Measurements from ENCODE around the gene CTDSPL.

The CTDSPL gene

DNA sequence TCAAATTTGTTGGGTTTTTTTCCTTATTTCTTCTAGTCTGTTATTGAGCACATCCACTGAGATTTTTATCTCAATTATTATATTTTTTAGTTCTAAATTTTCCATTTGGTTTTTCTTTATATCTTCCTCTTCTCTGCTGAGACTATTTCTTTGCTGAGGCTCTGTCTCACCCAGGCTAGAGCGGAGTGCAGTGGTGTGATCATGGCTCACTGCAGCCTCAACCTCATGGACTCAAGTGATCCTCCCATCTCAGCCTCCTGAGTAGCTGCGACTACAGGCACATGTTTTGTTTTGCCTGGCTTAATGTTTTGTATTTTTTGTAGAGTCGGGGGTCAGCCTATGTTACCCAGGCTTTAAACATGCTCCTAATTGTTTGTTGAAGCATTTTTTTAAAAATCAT lies 10.2 kb downstream of the CTDSPL start:
- no peak for DNase-seq
- H3K4me2 ChIP-seq (ENCODE audit: low read length, poor library complexity, severe bottlenecking) = no peak overlapping the region
- H3K9ac ChIP-seq (ENCODE audit: low read length) = no peak overlapping the region
- H3K14ac ChIP-seq (ENCODE audit: low read length in 2 of 2) = no peak overlapping the region
- H3K79me1 ChIP-seq (replicated peaks; ENCODE audit: low read length, poor library complexity, severe bottlenecking) = peaks cover 15% of the 10 kb centered on the region
- no peak overlapping the region for H4K8ac ChIP-seq (ENCODE audit: low read length)
- no peak overlapping the region for H3K4ac ChIP-seq (ENCODE audit: low read depth in 1 of 2, low read length in 2 of 2)
- H3K36me3 ChIP-seq (ENCODE audit: control insufficient read depth in 1 of 2, insufficient read depth in 2 of 2, low read depth in 1 of 2, low read length in 2 of 2) = no peaks in the 10 kb centered on the region
- WGBS = 100% methylated on average over 3 of the region's 3 CpGs
- no peaks in the 10 kb centered on the region for H3K4me1 ChIP-seq (ENCODE audit: control insufficient read depth, insufficient read depth, low read depth, low read length)
- H3K23ac ChIP-seq (ENCODE audit: low read length in 2 of 2) = no peak overlapping the region
- no peak overlapping the region for H2BK5ac ChIP-seq (ENCODE audit: low read depth, low read length, poor library complexity, severe bottlenecking)
- no peak overlapping the region for H2AFZ ChIP-seq (ENCODE audit: low read depth, low read length)
- H3K27me3 ChIP-seq (ENCODE audit: control insufficient read depth in 1 of 2, insufficient read depth in 1 of 2, low read length in 2 of 2) = no peaks in the 10 kb centered on the region
- H2AK5ac ChIP-seq (ENCODE audit: low read length, severe bottlenecking) = no peak overlapping the region
- H3K9me3 ChIP-seq (ENCODE audit: control insufficient read depth, low read length) = no peaks in the 10 kb centered on the region
- H3K27ac ChIP-seq (ENCODE audit: low read length, poor library complexity, severe bottlenecking) = no peak overlapping the region
- H2BK12ac ChIP-seq (ENCODE audit: low read length in 2 of 2) = no peak overlapping the region
- H2BK15ac ChIP-seq (ENCODE audit: low read depth, poor library complexity, severe bottlenecking) = no peak overlapping the region
- no peak overlapping the region for H2BK120ac ChIP-seq (ENCODE audit: low read depth, low read length)
- no peak overlapping the region for H3K18ac ChIP-seq (ENCODE audit: low read depth in 1 of 2, low read length in 2 of 2)
- no peak overlapping the region for H3K4me3 ChIP-seq (ENCODE audit: insufficient read depth in 1 of 2, low read depth in 1 of 2, low read length in 2 of 2)
- no peak overlapping the region for H4K91ac ChIP-seq (ENCODE audit: low read length)

DNA sequence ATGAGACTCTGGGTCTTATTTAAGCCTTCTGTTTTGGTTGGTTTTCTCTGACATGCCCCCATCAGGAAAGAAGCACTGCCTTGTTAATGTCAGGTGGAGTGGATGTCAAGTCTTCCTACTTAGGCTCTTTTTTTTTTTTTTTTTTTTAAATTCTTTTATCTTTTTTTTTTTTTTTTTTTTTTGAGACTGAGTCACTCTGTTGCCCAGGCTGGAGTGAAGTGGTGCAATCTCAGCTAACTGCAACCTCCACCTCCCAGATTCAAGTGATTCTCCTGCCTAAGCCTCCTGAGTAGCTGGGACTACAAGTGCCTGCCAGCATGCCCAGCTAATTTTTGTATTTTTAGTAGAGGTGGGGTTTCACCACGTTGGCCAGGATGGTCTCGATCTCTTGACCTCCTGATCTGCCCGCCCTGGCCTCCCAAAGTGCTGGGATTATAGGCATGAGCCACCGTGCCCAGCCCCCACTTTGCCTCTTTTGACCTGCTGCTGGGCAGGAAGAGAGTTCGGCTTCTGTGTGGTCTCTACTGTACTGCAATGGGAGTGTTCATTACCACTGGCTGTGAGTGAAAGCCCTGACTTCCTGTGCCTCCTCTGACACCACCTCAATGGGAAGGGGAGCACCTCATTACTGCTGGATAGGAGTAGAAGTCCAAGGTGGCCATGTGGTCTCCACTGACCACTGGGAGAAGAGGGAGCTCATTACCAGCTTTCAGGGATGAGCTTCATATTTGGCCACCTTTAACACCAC lies 10.9 kb downstream of the CTDSPL start:
- peak; percentile 55 for DNase-seq
- Histone ChIP-seq H3K14ac (ENCODE audit: low read length in 2 of 2) (no peak overlapping the region), H2AFZ (ENCODE audit: low read depth, low read length) (no peak overlapping the region), H3K23ac (ENCODE audit: low read length in 2 of 2) (no peak overlapping the region), H2BK120ac (ENCODE audit: low read depth, low read length) (no peak overlapping the region), H3K4me1 (ENCODE audit: control insufficient read depth, insufficient read depth, low read depth, low read length) (no peaks in the 10 kb centered on the region), H4K91ac (ENCODE audit: low read length) (no peak overlapping the region), H3K27ac (ENCODE audit: low read length, poor library complexity, severe bottlenecking) (no peak overlapping the region), H4K8ac (ENCODE audit: low read length) (no peak overlapping the region), H3K4ac (ENCODE audit: low read depth in 1 of 2, low read length in 2 of 2) (no peak overlapping the region), H3K4me3 (ENCODE audit: insufficient read depth in 1 of 2, low read depth in 1 of 2, low read length in 2 of 2) (no peak overlapping the region), H3K9ac (ENCODE audit: low read length) (no peak overlapping the region), H2BK5ac (ENCODE audit: low read depth, low read length, poor library complexity, severe bottlenecking) (no peak overlapping the region), H3K18ac (ENCODE audit: low read depth in 1 of 2, low read length in 2 of 2) (peak overlapping the region in 1 of 2 experiments; percentile 30), H2AK5ac (ENCODE audit: low read length, severe bottlenecking) (no peak overlapping the region), H3K9me3 (ENCODE audit: control insufficient read depth, low read length) (no peaks in the 10 kb centered on the region), H3K79me1 (replicated peaks; ENCODE audit: low read length, poor library complexity, severe bottlenecking) (peaks cover 16% of the 10 kb centered on the region), H3K27me3 (ENCODE audit: control insufficient read depth in 1 of 2, insufficient read depth in 1 of 2, low read length in 2 of 2) (no peaks in the 10 kb centered on the region), H3K4me2 (ENCODE audit: low read length, poor library complexity, severe bottlenecking) (no peak overlapping the region), H2BK15ac (ENCODE audit: low read depth, poor library complexity, severe bottlenecking) (no peak overlapping the region), H3K36me3 (ENCODE audit: control insufficient read depth in 1 of 2, insufficient read depth in 2 of 2, low read depth in 1 of 2, low read length in 2 of 2) (no peaks in the 10 kb centered on the region), H2BK12ac (ENCODE audit: low read length in 2 of 2) (no peak overlapping the region)
- WGBS = 84% methylated on average over 5 of the region's 5 CpGs

DNA sequence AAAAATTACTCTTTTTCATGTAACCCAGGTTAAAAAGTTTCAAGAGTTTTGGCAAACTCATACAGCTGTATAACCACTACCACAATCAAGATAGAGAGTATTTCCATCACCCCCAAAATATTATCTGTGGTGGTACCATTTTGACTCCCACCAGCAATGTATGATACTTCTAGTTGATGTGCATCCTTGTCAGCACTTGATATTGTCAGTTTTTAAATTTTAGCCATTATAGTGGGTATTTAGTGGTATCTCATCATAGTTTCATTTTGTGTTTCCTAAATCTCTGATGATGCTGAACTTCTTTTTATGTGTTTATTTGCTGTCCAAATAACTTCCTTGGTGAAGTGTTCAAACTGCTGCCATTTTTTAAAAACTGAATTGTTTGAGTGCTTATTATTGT lies 14.6 kb downstream of the CTDSPL start:
- Histone ChIP-seq H4K8ac (ENCODE audit: low read length) (no peak overlapping the region), H3K27me3 (ENCODE audit: control insufficient read depth in 1 of 2, insufficient read depth in 1 of 2, low read length in 2 of 2) (no peaks in the 10 kb centered on the region), H2BK120ac (ENCODE audit: low read depth, low read length) (no peak overlapping the region), H3K14ac (ENCODE audit: low read length in 2 of 2) (no peak overlapping the region), H2BK12ac (ENCODE audit: low read length in 2 of 2) (no peak overlapping the region), H3K4me3 (ENCODE audit: insufficient read depth in 1 of 2, low read depth in 1 of 2, low read length in 2 of 2) (no peak overlapping the region), H3K36me3 (ENCODE audit: control insufficient read depth in 1 of 2, insufficient read depth in 2 of 2, low read depth in 1 of 2, low read length in 2 of 2) (no peaks in the 10 kb centered on the region), H3K79me1 (replicated peaks; ENCODE audit: low read length, poor library complexity, severe bottlenecking) (peaks cover 28% of the 10 kb centered on the region), H3K4ac (ENCODE audit: low read depth in 1 of 2, low read length in 2 of 2) (no peak overlapping the region), H2AK5ac (ENCODE audit: low read length, severe bottlenecking) (no peak overlapping the region), H3K4me2 (ENCODE audit: low read length, poor library complexity, severe bottlenecking) (no peak overlapping the region), H4K91ac (ENCODE audit: low read length) (no peak overlapping the region), H2BK15ac (ENCODE audit: low read depth, poor library complexity, severe bottlenecking) (no peak overlapping the region), H3K9ac (ENCODE audit: low read length) (no peak overlapping the region), H3K23ac (ENCODE audit: low read length in 2 of 2) (no peak overlapping the region), H3K4me1 (ENCODE audit: control insufficient read depth, insufficient read depth, low read depth, low read length) (no peaks in the 10 kb centered on the region), H2BK5ac (ENCODE audit: low read depth, low read length, poor library complexity, severe bottlenecking) (no peak overlapping the region), H3K27ac (ENCODE audit: low read length, poor library complexity, severe bottlenecking) (no peak overlapping the region), H3K18ac (ENCODE audit: low read depth in 1 of 2, low read length in 2 of 2) (no peak overlapping the region), H2AFZ (ENCODE audit: low read depth, low read length) (no peak overlapping the region), H3K9me3 (ENCODE audit: control insufficient read depth, low read length) (no peaks in the 10 kb centered on the region)
- no peak for DNase-seq

DNA sequence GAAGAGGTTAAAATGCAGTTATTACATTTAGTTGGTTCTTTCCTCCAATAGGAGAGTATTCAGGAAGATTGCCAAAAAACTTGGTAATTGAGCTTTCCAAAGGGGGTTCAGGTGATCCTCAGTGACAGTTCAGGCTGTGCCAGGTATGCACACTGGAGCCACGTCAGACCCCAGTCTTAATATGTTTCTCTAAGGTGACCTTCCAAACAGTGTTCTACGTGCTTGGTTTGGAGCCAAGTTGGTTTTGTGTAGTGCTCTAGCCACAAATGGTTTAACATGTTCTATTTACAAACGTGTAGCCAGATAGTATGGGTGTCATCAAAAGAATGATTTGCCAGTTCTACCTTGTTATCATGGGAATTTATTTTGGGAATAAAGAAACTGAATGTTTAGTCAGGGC lies 21.0 kb downstream of the CTDSPL start:
- Histone ChIP-seq H3K79me1 (replicated peaks; ENCODE audit: low read length, poor library complexity, severe bottlenecking) (peaks cover 38% of the 10 kb centered on the region), H3K27ac (ENCODE audit: low read length, poor library complexity, severe bottlenecking) (no peak overlapping the region), H3K27me3 (ENCODE audit: control insufficient read depth in 1 of 2, insufficient read depth in 1 of 2, low read length in 2 of 2) (no peaks in the 10 kb centered on the region), H2BK12ac (ENCODE audit: low read length in 2 of 2) (no peak overlapping the region), H3K14ac (ENCODE audit: low read length in 2 of 2) (no peak overlapping the region), H4K8ac (ENCODE audit: low read length) (no peak overlapping the region), H3K4me1 (ENCODE audit: control insufficient read depth, insufficient read depth, low read depth, low read length) (peaks cover 2% of the 10 kb centered on the region), H2AFZ (ENCODE audit: low read depth, low read length) (no peak overlapping the region), H4K91ac (ENCODE audit: low read length) (no peak overlapping the region), H2BK120ac (ENCODE audit: low read depth, low read length) (no peak overlapping the region), H3K36me3 (ENCODE audit: control insufficient read depth in 1 of 2, insufficient read depth in 2 of 2, low read depth in 1 of 2, low read length in 2 of 2) (no peaks in the 10 kb centered on the region), H3K4me2 (ENCODE audit: low read length, poor library complexity, severe bottlenecking) (no peak overlapping the region), H3K9ac (ENCODE audit: low read length) (no peak overlapping the region), H3K4ac (ENCODE audit: low read depth in 1 of 2, low read length in 2 of 2) (no peak overlapping the region), H3K18ac (ENCODE audit: low read depth in 1 of 2, low read length in 2 of 2) (no peak overlapping the region), H2BK5ac (ENCODE audit: low read depth, low read length, poor library complexity, severe bottlenecking) (no peak overlapping the region), H3K4me3 (ENCODE audit: insufficient read depth in 1 of 2, low read depth in 1 of 2, low read length in 2 of 2) (no peak overlapping the region), H2AK5ac (ENCODE audit: low read length, severe bottlenecking) (no peak overlapping the region), H3K23ac (ENCODE audit: low read length in 2 of 2) (no peak overlapping the region), H2BK15ac (ENCODE audit: low read depth, poor library complexity, severe bottlenecking) (no peak overlapping the region), H3K9me3 (ENCODE audit: control insufficient read depth, low read length) (no peaks in the 10 kb centered on the region)
- DNase-seq = no peak
- WGBS = 92% methylated on average over 3 of the region's 3 CpGs
